GM21515 (cell line): Measurements from ENCODE around the gene HIVEP2.
A peak's percentile ranks its signal among the peaks of the same experiment; 100 is the strongest.

ENCODE experiments used
- ATAC-seq: cut with Tn5 transposase; IDR thresholded peaks from one replicate; pipeline ENCODE4 v1.9.1; 2021; ENCODE audit not compliant: unreplicated experiment

HIVEP2 gene

DNA sequence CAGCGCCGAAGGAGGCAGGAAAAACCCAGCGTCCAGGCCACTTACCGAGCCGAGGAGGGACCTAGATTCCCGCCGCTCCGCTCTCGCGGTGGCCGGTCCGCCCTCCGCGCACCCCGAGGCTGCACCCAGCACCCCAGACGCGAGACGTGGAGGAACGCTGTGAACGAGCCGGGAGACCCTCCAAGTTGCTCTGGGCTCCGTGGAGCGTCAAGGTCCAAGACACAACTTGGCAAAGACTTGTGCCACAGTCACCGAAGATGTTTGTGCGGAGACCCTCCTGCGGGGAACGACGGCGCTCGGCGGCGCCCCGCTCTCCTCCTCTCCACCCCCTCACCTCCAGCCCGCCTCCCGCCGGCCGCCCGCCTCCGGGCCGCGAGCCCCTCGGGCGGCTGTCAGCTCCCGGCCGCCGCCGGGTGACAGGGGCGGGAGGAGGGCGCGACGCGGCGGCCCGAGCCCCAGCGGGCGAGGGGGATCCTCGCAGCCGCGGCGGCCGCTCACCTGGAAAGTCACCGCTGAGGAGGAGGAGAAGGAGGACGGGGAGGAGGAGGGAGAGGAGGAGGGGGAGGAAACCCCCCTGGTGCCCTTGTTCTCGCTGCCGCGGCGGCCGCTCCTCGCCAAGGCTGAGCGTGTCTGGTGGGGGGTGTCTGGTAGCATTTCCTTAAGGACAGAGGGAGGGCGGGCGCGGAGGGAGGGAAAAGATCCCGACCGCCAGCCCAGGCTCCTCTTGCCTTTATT, 637 bp upstream of the HIVEP2 start:
- ATAC-seq: peak; percentile 7

- no peak for ATAC-seq
These were observed 590 bp downstream of the HIVEP2 start for GRCh38 chr6:142944124-142945048.

DNA sequence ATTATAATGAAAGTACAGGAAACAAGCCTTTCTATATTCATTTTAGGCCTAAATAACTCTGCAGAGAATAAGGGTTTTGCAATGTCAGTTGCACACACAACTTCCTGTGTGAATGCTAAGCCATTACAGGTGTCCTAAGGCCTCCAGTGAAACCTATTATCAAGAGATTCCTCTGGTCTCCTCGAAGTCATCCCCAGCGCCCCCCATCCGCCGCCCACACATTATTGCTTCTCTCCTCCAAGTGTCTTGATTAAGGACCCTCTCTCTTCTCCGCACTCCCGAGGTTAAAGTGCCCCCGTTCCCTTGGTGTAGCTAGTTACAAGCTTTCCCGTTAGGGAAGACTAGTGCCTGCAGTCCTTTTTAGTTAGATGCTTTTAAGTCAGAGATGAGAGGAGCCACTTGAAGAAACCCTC, 1.3 kb downstream of the HIVEP2 start:
- no peak for ATAC-seq

DNA sequence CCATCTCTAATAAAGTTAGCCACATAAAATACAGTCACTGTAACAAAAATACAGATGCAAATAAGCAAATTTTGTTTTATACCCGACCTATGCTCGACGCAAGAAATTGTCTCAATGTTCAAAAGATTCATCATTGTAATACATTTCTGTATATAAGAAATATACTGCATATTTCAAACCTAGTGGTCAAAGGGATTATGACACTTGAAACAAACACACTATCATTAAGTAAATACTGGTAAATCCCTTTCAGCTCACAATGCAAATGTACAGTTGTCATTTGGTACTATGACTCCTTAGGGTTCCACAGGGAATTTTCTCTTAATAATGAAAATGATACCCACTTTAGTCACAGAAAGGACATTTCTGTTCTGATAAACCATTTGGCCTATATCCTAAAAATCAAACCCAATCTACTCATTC, 2.2 kb downstream of the HIVEP2 start:
- ATAC-seq: no peak

GRCh38 chr6:142942238-142942637, 2.7 kb downstream of the HIVEP2 start:
- no peak for ATAC-seq

- no peak for ATAC-seq
These were observed 4.0 kb downstream of the HIVEP2 start for GRCh38 chr6:142941018-142941417.

- no peak for ATAC-seq
These were observed 4.5 kb downstream of the HIVEP2 start for GRCh38 chr6:142940487-142940886.

GRCh38 chr6:142938510-142938909, 6.5 kb downstream of the HIVEP2 start:
- no peak for ATAC-seq

DNA sequence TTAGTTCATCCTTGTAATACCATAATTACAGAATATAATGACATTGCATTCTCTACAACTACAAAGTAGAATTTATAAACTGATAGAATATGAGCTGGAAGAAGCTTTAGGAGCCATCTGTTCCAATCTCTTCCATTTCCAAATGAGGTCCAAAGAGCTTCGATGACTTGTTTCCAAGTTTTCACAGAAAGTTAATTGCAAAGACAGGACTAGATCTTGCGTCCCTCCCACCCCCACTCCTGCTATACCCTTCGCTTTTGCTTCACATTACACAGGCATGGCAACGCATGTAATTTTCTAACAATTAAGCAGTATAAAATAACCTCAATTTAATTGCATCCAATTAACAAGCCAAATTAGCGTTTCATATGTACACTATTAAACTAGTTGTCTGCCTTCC, 7.0 kb downstream of the HIVEP2 start:
- no peak for ATAC-seq

- ATAC-seq: no peak
These were observed 9.1 kb downstream of the HIVEP2 start for GRCh38 chr6:142935553-142936517.

- ATAC-seq: no peak
These were observed 10.4 kb downstream of the HIVEP2 start for GRCh38 chr6:142934599-142934998.

GRCh38 chr6:142934106-142934505, 10.9 kb downstream of the HIVEP2 start:
- no peak for ATAC-seq

DNA sequence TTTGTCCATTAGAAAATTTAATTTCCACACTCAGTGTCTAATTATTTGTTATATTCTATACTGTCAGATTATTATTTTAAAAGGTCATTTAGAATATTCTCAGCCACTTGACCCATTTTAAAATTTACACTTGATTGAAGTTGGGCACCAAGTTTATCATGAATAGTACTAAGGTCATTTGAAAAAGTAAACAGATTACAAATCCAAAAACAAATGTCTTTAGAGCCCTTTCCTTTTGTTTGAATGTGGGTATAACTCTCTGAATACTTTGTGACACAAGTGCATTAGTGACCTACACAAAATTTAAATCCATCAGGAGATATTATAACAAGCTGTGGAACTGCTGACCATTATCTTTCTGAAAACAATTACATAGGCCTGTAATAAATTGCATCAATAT, 11.3 kb downstream of the HIVEP2 start:
- ATAC-seq: no peak

DNA sequence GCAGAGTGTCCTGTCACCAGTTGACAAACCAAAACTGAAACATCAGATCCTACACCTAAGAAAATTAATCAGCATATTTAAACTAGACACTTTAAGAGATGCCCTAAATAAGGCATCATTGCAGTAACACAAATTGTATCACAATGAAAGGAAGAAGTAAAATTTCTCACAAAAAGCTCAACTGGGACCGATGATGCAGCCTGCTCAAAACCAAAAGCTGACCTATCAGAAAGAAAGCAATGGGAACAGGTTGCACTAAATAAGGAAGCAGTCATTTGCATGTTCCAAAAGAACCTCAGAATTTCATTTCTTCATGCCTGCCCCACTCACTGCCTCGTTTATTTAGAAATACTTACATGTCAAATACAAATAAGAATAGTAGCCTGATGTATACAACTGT, 12.1 kb downstream of the HIVEP2 start:
- ATAC-seq: no peak

DNA sequence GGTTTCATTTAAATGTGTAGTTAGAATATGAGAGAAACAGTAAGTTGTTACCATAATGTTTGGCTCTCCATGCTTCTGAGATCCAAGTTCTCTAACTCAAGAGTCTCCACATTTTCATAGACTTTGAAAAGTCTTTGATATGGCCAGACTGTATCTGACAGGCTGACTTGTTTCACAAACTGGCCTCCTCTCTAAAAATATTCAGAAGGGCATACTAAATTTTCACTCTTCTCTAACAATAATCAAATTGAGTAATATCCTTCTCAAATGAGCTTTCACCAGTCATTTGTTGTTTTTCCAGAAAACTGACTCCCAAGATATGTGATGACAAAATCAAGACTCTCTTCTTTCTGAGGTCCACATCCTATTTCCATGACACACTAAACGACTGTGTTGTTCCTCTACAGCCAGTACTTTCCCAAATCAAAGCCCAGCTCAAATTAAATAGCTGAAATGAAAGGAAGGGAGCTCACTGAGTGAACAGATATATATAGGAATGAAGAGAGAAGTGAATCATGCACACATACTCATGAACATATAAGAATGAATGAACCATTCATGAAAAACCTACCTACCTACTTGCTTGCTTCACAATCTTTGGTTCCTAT, 15.1 kb downstream of the HIVEP2 start:
- ATAC-seq: no peak

GRCh38 chr6:142927904-142928303, 17.1 kb downstream of the HIVEP2 start:
- ATAC-seq: no peak

GRCh38 chr6:142927271-142927580, 17.8 kb downstream of the HIVEP2 start:
- no peak for ATAC-seq

GRCh38 chr6:142926494-142927270, 18.3 kb downstream of the HIVEP2 start:
- ATAC-seq: peak; percentile 93

- ATAC-seq: no peak
These were observed 18.8 kb downstream of the HIVEP2 start for GRCh38 chr6:142926177-142926493.

GRCh38 chr6:142925575-142926110, 19.3 kb downstream of the HIVEP2 start:
- ATAC-seq: no peak
